GM21619 (cell line): ENCODE data around the gene MAGEA8.
"Not testable (repeated sequence)": the region's sequence is repeated elsewhere in the genome, so short reads cannot be mapped to it uniquely, and the experiment has no call there.

Source experiments
- ATAC-seq: cut with Tn5 transposase; IDR thresholded peaks from one replicate; pipeline ENCODE4 v1.9.1; 2021; ENCODE audit not compliant: unreplicated experiment

The MAGEA8 gene, protein sequence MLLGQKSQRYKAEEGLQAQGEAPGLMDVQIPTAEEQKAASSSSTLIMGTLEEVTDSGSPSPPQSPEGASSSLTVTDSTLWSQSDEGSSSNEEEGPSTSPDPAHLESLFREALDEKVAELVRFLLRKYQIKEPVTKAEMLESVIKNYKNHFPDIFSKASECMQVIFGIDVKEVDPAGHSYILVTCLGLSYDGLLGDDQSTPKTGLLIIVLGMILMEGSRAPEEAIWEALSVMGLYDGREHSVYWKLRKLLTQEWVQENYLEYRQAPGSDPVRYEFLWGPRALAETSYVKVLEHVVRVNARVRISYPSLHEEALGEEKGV

DNA sequence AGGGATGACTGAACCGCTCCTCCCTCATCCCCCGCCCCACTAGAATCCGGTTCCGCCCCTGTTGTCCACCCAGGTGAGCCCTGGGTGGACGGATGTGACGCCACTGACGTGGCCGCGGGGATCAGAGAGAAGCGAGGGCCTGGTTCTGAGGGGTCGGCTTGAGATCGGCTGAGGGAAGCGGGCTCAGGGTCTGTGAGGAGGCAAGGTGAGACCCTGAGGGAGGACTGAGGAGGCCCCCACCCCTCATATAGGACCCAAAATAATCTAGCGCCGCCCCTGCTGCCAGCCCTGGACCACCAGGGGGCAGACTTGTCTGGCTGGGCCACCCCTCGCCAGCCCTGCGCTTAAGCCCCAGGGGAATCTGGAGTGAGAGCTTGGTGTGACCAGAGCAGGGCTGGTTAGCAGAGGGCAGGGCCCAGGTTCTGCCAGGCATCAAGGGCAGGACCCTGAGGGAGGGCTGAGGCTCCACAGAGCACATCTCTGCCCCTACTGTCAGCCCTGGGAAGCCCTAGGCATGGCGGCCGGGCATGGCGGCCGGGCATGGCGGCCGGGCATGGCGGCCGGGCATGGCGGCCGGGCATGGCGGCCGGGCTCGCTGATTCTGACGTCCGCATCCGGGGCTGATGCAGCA, at the start of gene MAGEA8:
TSS of gene MAGEA8 (plus strand) at position 103 of the 631 bp plus-strand sequence. CDS start 3,090 bp downstream, outside the sequence.
- ATAC-seq = no peak

DNA sequence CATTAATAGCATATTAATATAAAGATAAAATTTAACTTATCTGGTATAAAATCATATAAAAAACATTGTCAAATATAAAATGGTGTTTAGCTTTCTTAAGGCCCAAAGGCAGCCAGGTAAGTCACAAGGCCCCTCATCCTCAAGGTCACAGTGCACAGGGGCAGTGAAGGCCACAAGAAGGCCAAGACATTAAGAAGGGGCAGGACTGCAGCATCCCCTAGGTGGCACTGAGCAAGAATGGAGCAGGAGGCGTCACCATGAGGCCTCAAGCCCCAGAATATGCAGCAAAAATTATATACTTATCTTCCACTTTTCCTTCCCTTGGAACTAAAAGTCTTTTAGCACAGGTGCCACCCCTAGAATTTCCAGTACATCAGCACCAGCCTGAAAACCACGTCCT, 49.5 kb upstream of the MAGEA8 start:
- ATAC-seq = no peak

DNA sequence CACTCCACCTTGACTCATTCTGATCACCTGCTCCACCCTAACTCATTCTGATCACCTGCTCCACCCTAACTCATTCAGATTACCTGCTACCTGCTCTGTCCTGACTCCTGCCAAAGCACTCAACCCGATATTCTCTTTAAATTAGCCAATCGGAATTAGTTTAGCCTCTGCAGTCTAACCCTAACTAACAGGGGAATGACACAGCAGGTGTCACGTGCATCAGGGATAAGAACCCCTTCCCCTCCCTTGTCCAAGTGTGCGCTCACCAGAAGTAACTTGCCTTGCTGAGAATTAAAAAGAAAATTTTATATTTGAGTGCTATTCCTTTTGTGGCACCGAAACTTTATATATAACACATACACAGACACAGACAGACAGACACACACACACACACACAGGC, 44.3 kb upstream of the MAGEA8 start:
- not testable (repeated sequence) for ATAC-seq

DNA sequence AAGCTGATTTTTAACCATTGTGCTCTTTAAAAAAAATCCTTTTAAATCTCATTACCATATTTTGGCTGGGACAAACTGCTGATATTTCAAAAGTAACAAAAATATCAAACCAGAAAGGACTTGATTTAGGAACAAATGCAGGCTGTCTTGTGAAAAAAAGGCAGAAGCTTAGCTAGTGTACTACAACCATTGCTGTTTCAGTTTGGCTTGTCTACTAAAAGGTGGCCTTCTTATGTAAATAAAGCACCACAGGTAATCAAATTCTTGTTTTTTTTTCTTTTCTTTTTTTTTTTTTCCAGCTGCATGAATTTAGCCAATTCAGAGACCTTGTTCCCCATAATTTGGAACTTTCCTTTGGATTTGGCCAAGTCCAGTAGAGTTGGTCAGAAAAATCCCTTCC, 43.8 kb upstream of the MAGEA8 start:
- no peak for ATAC-seq

DNA sequence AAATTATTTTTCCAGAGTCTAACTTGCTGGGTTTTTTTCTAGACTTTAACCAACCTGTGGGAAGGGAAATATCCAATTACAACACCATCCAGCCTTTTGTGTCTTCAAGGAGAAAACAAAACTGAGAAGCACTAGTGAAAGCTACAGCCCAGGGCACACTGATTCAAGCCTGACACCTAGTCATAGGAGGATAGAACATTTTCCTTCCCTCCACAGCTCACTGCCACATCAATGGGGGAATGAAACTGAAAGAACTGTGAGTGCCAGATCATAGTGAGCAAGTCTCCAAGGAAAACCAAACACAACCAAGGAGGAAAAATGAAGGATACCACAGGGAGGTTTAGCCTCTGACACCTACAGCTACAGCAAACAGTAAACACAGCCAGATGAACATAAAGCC, 43.3 kb upstream of the MAGEA8 start:
- ATAC-seq = peak; percentile 76

DNA sequence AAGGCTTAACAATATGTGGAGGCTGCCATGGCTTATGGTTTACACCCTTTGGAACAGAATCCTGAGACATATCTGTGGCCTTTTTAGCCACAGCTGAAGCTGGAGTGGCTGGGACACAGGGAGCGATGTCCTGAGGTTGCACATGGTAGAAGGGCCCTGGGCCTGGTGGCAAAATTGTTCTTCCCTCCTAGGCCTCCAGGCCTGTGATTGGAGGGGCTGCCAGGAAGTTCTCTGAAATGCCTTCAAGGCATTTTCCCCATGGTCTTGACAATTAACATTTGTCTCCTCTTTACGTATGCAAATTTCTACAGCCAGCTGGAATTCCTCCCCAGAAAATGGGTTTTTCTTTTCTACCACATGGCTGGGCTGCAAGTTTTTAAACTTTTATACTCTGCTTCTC, 39.1 kb upstream of the MAGEA8 start:
- no peak for ATAC-seq

DNA sequence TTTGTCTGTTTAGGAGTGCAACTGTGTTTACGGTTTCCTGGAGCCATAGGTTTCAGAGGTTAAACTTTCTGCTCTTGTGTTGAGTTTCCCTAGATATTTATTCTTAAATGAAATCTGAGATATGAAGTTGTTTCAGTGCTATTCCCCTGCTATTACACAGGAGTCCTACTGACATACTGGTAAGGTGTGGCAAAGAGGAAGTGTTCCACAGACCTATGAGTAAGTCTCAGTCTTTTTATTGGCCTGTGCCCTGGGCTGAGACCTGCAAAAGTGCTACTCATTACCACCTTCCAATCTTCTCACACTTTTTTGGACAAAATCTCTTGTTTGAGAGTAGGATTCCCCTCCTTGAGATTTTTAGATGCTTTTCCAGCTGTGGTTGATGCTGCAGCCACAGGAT, 35.6 kb upstream of the MAGEA8 start:
- ATAC-seq = no peak

DNA sequence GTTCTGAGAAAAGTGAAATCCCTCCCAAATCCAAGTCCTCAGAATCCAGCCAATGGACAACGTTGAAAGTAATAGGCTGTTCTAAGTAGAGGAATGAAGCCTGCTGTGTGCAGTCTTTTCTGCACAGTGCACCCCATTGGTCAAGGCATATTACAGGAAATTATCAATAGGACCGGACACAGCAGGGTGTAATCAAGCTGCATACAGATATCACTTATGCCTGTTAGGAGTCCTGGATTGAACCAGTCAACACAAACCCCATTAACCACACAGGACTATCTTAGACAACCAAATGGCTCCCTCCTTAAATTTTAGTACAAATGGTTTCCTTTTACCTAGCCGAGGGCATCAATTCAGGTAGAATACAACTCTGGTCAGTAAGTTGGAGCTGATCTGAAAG, 34.2 kb upstream of the MAGEA8 start:
- ATAC-seq = no peak

DNA sequence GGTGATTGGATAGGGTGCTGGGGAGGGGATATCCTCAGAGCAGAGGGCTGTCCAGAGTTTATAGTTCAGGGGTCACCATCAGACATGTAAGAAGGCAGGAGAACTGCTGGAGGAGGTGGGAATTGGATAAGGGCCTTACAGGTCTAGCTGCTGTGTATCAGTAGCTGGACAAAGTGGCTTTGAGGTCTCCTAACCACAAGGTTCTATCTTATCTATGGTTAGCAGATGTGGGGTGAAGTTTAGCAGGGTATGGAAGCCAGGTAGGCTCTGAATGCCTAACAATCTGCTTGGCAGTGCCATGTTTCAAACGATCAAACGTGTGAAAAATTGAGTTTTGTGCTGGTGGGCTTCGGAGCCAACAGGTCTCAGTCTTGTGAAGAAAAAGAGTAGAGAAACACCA, 32.1 kb upstream of the MAGEA8 start:
- no peak for ATAC-seq

DNA sequence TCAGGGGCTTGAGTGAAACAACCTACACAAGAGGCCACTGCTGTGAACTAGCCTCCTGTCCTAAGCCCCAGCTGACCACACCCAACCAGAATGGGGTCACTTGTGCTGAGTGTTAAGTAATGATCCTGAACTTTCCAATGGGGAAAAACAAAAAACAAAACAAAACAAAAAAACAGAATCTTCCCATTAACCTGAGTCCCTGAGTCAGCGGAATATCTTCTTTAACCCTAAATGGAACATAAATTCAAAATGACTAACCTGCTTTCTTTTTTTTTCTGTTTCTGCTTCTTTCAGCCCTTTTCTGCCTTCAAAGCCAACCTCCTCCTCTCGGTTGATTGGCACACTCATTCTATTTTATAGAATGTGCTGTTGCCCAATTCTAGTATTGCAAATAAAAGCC, 31.2 kb upstream of the MAGEA8 start:
- ATAC-seq = no peak

DNA sequence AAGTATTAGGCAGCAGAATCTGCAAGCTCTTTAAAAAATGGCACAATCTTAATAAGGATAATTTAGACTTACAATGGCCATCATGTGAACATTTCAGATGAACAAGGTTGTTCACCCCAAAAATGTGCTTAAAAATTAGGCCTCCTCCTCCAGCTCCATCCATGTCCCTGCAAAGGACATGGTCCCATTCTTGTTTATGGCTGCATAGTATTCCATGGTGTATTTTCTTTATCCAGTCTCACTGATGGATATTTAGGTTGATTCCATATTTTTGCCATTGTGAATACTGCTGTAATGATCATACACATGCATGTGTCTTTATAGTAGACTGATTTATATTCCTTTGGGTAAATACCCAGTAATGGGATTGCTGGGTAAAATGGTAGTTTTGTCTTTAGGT, 29.1 kb upstream of the MAGEA8 start:
- ATAC-seq = no peak

DNA sequence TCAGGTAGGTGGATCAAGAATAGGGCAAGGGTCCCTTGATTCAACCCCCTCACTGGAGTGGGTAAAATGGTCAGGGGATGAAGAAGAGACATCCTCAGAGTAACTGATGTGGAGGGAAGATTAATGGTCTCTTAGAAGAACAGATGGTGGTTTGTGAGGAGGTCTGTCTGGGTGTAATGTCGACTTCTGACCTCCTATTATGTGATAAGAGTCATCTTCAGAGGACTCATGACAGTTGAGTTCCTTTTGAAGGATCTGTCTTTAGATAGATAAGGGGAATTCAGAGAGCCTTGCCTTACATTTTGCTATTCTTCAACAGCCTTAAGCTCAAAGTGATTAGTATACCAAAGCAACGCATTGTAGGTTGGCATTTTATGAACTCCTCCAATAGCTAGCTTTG, 27.1 kb upstream of the MAGEA8 start:
- no peak for ATAC-seq

DNA sequence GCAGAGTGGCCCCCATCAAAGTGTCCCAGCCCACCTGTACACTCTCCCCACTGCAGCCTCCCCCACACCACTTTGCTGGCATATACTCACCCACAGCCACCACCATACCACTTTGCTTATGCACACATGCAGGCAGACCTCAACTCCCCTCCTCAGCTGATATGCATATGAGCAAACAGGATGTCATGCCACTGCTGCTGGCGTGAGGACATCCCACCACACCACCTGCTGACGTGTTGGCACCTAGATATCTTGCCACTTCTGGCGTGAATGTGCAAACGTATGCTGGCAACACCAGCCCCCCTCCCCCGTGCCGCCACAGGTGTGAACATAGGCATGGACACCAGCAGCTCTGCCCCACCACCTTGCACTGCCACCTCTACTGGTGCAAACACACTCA, 22.4 kb upstream of the MAGEA8 start:
- ATAC-seq = no peak

DNA sequence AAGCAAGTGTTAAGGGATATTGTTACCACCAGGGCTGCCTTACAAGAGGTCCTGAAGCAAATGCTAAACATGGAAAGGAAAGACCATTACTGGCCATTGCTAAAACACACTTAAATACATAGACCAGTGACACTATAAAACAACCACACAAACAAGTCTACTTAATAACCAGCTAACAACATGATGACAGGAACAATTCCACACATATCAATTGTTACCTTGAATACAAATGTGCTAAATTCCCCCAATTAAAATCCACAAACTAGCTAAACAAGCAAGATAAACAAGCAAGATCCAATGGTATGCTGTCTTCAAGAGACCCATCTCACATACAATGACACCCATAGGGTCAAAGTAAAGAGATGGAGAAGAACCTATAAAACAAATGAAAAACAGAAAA, 20.5 kb upstream of the MAGEA8 start:
- no peak for ATAC-seq

DNA sequence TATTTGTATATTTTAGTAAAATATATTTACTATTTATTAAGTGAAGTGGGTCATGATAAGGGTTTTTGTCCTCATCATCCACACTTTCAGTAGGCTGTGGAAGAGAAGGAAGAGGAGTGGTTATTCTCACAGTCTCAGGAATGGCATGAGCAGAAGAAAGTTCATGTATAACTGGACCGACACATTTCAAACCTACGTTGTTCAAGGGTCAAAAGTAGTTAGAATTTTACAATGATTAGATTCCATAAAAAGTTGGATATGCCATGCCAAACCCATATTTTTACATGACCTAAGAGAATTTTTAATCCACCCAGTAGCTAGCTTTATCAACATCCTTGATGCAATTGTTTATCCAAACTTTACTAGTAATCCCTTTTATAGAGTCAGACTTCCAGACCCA, 15.6 kb upstream of the MAGEA8 start:
- no peak for ATAC-seq

DNA sequence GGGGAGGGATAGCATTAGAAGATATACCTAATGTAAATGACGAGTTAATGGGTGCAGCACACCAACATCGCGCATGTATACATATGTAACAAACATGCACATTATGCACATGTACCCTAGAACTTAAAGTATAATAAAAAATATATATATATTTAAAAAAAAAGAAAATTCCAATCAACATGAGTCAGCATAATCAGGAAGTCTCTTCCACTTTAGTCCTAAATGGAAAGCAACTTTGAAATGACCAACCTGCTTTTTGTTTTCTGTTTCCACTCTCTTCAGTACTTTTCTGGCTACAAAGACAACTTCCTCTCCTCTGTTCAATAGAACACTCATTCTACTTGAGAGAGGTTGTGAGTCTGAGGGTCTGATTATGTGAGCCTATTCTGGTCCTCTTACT, 13.5 kb upstream of the MAGEA8 start:
- no peak for ATAC-seq

DNA sequence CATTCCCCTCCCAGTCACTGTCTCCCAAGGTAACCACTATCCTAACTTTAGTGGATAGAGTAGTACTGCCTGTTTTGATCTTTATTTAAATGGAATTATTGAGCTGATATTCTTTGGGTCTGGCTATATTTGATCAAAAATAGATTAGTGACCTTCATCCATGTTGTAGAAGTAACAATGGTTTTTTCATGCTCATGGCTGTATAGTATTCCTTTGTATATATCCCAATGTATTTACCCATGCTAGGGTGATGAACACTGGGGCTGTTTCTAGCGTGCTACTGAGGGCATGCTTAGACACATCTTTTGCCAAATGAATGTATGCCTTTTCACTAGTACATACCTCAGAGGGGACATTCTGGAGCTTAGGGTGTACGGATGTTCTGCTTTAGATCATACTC, 10.1 kb upstream of the MAGEA8 start:
- no peak for ATAC-seq

DNA sequence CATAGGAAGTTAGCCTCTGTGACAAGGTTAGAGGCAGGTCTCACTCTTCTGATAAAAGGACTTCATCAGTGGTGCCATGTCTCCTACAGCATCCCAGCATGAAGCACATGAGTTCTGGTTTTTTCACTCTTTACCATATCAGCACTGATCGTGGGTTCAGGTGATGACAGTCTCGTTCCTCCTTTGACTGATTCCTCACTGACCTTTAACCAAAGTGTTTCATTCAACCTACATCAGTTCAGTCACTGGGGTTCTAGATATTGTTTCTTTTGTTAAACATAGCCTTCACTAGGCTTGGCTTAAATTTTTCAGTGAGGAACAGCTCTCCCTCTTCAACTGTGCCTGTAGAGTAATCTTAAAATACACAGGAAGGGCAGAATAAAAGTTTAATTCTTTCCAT, 9.6 kb upstream of the MAGEA8 start:
- no peak for ATAC-seq

DNA sequence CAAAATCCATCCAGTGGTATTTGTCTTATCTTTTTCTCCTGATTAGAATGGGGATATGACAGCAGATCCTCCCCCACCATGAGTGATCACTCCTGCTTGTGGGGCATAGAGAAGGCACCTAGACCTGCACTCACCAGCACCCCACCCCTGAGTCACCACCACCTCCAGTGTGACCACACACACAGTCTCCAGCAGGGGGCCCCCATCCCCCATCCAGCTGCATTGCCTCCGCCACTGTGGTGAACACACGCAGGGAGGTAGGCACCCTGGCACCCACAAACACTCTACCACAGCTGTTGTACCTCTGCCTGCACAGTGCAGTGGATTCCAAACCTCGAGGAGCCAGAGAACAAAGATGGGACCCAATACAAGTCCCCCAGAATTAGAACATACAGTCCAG, 9.0 kb upstream of the MAGEA8 start:
- ATAC-seq = peak; percentile 79

DNA sequence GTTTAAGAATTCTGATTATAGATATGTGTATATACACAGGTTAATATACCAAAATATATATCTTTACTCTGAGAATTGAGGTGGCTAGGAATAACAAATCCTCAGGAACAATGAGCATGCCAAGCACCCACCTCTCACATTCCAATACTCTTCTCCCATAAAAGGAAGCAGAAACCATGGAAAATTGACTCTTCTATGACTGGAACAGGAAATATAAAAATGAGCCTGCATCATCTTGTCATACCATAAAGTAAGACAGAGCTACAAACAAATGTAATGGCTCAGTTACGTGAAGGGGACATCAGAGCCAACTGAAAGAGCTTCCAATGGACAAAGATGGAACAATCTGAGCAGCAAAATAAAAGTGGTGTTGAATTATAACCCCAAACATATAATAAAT, 3.8 kb upstream of the MAGEA8 start:
- no peak for ATAC-seq

DNA sequence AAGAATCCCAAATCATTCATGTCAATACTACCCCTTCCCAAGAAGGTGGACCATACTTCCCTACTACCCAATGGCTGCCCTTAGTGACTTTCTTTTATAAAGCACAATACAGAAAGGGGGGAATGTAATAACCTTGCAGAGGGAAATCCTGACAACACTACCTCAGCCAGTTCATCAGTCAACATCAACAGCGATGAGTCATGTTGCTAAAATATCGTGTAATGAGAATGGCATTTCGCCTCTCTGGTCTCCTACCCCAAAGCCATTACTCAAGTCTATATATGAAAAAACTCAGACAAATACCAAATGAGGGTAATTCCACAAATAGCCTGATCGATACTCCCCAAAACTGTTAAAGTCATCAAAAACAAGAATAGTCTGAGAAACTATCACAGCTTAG, 3.3 kb upstream of the MAGEA8 start:
- ATAC-seq = no peak

DNA sequence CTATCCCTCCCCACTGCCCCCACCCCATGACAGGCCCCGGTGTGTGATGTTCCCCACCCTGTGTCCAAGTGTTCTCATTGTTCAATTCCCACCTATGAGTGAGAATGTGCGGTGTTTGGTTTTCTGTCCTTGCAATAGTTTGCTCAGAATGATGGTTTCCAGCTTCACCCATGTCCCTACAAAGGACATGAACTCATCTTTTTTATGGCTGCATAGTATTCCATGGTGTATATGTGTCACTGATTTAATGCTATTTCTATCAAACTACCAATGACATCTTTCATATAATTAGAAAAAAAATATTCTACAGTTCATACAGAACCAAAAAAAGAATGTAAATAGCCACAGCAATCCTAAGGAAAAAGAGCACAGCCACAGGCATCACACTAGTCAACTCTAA, 9.8 kb downstream of the MAGEA8 start:
- not testable (repeated sequence) for ATAC-seq

DNA sequence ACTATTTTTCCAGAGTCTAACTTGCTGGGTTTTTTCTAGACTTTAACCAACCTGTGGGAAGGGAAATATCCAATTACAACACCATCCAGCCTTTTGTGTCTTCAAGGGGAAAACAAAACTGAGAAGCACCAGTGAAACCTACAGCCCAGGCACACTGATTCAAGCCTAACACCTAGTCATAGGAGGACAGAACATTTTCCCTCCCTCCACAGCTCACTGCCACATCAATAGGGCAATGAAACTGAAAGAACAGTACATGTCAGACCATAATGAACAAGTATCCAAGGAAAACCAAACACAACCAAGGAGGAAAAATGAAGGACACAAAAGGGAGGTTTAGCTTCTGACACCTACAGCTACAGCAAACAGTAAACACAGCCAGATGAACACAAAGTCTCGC, 17.6 kb downstream of the MAGEA8 start:
- no peak for ATAC-seq
